Liver (tissue), 3 donors: Measurements from ENCODE around the gene GPR150.

Experiments used
- SP1 ChIP-seq: IDR thresholded peaks from 2 replicates; pipeline ENCODE4 v1.6.1; 2018; ENCODE audit warnings: antibody characterized with exemption, mild to moderate bottlenecking
- TAF1 ChIP-seq: conservative IDR thresholded peaks from 2 replicates; pipeline ENCODE4 v1.6.1; 2016; ENCODE audit warnings: antibody characterized with exemption, mild to moderate bottlenecking
- TF ChIP-seq, protein P1 (sequence below): fragments of 150-350 bp; IDR thresholded peaks from 2 replicates; pipeline ENCODE4 v1.5.1; 2017; ENCODE audit warnings: improper control_type of control experiment, low read depth, low read length; ENCODE audit not compliant: missing input control
- donor health status: healthy.
- donor health status: healthy.

DNA sequence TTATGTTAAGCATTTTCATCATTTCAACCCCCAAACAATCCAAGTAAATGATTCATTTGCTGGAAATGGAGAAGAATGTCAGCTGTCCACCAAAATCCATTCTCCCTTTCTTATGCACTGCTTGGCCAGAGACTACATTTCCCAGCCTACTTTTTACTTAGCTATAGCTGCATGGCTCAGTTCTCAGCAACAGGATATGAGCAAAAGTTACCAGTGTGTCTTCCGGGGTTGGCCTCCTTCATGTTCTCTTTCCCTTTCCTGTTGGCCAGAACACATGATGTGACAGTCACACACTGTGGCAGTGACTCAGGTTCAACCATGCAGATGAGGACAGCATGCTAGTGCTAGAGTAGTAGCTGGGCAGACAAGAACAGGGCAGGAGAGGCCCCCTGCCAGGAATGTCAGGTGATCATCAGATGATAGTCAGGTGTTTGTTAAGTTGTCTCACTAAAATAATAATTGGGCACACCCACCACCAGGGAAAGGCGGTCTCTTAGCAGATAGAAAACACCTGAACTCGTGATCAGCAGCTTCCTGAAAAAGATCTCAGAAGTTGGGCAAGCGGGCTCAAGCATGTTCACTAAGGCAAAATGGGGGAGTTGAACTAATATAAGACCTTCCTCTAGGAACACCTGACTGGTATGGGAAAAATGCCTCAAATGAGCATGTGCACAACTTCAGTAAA, 12.2 kb downstream of the GPR150 start:
- TF ChIP-seq, protein P1, sequence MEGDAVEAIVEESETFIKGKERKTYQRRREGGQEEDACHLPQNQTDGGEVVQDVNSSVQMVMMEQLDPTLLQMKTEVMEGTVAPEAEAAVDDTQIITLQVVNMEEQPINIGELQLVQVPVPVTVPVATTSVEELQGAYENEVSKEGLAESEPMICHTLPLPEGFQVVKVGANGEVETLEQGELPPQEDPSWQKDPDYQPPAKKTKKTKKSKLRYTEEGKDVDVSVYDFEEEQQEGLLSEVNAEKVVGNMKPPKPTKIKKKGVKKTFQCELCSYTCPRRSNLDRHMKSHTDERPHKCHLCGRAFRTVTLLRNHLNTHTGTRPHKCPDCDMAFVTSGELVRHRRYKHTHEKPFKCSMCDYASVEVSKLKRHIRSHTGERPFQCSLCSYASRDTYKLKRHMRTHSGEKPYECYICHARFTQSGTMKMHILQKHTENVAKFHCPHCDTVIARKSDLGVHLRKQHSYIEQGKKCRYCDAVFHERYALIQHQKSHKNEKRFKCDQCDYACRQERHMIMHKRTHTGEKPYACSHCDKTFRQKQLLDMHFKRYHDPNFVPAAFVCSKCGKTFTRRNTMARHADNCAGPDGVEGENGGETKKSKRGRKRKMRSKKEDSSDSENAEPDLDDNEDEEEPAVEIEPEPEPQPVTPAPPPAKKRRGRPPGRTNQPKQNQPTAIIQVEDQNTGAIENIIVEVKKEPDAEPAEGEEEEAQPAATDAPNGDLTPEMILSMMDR = no peak
- no peak for TF ChIP-seq SP1
- TF ChIP-seq TAF1 = no peak
